Stimulated activated CD4-positive, alpha-beta T cell treated with anti-CD3 and anti-CD28 coated beads, Interleukin-15, amount 100 ng/mL, for 24 hours (primary cell): Measurements from ENCODE around the gene BCLAF1.
A peak's percentile ranks its signal among the peaks of the same experiment; 100 is the strongest.
"Not testable (repeated sequence)": the region's sequence is repeated elsewhere in the genome, so short reads cannot be mapped to it uniquely, and the experiment has no call there.

ENCODE experiments used
- DNase-seq: peaks from one replicate; pipeline ENCODE4 v3.0.0-alpha.2; 2020

BCLAF1 gene

DNA sequence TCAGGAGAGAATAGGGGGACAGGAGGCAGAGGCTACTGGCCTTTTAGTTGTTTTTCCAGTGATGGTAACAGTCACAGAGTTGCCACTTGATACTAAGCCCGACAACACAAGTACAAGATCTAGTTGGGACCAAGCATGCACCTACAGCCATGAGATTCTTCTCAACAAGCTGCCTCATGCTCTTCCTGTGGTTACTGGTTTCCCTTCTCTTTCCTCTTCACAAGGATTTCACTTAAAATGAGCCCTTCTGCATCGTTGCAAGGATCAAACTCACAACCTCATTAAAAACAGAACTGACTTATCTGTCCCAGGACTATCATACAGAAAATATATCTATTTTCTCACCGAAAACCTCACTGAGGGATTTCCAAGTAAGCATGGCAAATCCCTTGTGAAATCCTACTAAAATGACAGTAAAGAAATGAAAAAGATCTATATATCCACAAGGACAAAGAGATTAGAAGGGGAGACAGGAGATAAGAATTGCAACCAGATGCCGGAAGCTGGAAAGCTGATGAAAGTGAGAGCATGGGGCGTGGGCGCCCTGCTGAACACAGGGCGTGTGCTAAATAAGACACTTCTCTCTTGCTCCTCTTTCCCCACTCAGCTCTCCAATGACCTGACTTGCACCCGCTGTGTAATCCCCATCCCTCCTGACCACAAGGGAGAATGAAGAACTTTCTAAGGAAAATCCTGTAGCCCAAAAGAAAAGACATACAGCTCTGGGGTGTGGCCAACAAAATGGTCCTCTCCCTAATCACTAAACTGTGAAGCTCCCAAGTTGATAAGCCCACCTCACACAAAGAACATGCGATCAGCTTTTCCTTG is 53.0 kb downstream of the BCLAF1 start:
- DNase-seq, result no peak

DNA sequence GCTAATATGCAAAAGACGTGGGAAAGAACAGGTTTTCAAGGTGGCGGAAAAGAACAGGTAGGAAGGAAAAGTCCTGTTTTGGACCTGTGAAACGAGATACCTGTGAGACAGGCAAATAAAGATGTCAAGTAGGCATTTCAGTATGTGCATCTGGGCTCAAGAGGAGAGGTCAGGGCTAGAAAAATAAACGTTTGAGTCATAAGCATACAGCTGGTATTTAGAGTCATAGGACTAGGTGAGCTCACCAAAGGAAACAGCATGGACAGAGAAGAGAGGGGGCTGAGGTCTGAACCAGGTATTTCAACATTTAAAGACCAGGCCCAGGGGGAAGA is 54.4 kb downstream of the BCLAF1 start:
- DNase-seq, result no peak

DNA sequence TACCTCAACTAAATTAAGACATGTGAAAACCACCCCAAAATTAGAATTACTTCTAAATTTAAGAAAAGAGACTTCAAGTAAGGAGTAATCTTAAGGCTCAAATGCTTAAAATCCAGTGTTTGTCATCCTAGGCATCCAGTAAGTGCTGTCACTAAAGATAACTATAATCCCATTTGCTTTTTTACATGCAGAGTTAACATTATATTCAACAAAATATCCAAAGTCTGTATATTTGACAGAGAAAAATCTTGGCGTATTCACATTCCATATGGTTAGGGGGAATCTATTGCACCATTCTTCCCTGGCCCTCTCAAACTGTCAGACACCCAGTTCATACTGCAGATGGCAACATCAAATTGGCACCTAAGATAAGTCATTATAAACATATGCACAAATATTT is 56.9 kb downstream of the BCLAF1 start:
- DNase-seq, result no peak

DNA sequence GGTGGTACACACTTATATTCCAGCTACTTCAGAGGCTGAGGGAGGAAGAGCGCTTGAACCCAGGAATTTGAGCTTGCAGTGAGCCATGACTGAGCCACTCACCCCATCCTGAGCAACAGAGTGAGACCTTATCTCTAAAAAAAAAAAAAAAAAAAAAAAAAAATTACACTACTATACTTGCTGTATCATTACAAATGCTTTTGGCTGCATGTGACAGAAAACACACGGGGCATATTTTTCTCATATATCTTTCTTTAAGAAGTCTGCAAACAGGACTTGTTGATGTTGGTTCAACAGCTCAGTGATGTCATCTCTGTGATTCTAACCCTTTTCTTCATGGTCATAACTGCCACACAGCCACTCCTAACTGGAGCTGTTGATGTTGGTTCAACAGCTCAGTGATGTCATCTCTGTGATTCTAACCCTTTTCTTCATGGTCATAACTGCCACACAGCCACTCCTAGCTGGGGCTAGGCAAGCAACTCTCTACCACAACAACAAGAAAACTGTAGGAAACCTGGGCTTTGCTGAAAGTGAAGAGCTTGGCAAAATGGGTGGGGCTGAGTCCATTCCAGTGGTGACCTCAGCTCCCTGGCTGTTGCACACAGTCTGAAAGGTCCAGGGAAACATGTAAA is 59.3 kb downstream of the BCLAF1 start:
- DNase-seq, result no peak

DNA sequence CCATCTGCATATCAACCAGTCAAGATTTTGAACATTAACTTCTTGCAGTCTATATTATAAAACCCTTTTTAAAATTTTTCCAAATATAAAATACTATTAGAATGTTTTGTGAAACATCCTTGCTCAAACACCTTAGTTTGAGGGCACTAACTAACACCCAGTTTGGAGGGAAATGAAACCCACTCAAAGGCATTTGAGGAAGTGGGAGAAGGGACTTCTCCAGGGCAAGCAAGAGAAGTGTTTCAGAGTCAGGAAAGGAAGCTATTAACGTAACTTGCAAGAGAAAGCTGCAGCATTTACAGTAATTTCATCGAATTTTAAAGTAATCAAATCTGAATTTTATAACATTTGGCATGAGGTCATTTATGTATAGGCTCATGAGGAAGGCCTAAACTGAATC is 60.8 kb downstream of the BCLAF1 start:
- no peak for DNase-seq

DNA sequence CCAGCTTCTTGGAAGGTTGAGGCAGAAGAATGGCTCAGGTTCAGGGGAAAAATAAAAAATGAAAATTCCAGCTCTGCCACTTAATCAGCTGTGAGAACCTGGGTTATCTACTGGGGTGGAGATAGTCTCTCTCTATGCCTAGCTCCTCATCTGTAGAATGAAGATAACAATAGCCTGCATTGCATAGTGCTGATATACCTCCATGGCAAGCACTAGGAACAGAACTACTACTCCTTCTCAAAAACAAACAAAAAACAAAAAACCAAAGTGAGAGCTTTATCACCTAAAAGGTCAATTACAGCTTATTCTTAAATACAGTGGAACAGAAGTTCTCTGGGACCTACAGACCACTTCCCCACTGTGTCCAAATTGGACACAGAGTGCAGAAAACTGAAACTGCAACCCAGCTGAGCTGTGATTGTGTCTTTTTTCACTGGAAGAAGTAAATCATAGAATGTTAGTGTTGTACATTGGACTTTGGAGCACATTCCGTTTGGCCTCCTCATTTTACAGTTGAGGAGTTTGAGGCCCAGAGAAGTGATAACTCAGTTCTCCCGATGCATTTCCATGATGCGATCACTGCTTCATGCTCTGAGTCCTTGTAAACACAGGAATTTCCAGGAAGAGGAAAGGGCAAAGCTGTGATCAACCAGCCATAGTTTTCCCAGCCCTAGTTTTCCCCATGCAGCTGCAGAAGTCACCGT is 62.8 kb downstream of the BCLAF1 start:
- no peak for DNase-seq

DNA sequence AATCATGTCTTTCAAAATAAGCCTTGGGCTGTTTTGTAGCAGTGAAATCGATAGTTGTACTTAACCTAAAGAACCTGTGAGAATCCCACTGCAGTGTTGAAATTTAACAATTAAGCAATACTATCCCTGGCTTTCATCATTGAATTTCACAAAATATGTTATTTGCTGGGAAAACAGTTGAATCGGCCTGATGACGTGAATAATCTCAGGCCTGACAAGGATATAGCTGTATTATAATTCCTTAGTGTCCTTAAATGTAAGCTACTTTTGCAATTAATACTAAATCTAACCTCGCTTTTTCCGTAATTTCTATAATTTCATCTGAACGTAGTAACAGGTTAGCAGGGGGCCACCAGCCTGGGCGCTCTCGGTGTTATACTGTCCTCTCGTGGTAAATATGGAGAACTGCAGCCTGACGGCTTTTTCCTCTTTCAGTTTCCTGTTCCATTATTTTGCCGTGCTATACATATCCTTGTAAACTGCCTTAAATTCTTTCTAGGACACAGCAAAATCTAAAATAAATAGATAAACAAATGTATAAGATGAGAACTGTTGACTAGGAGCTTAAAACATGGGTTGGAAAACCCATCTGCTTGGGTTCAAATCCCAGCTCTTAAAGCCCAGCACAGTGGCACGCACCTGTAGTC is 63.5 kb downstream of the BCLAF1 start:
- peak; percentile 53 for DNase-seq

DNA sequence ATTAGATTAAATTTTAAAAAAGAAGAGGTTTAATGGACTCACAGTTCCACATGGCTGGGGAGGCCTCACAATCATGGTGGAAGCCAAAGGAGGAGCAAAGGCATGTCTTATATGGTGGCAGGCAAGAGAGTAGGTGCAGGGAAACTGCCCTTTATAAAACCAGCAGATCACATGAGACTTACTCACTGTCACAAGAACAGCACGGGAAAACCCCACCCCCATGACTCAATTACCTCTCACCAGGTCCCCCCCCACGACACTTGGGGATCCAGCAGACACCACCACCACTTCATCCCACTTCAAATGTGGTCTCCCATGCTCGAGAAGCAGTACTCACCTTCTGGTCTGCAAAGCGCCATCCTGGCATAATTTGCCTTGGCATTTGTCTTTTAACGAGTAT is 64.2 kb downstream of the BCLAF1 start:
- peak; percentile 46 for DNase-seq

DNA sequence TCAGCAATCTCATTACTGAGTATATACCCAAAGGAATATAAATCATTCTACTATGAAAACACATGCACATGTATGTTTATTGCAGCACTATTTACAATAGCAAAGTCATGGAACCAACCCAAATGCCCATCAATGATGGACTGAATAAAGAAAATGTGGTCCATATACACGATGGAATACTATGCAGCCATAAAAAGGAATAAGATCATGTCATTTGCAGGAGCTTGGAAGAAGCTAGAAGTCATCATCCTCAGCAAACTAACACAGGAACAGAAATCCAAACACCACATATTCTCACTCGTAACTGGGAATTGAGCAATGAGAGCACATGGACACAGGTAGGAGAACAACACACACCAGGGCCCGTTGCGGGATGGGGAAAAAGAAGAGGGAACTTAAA is 64.7 kb downstream of the BCLAF1 start:
- DNase-seq, result not testable (repeated sequence)

DNA sequence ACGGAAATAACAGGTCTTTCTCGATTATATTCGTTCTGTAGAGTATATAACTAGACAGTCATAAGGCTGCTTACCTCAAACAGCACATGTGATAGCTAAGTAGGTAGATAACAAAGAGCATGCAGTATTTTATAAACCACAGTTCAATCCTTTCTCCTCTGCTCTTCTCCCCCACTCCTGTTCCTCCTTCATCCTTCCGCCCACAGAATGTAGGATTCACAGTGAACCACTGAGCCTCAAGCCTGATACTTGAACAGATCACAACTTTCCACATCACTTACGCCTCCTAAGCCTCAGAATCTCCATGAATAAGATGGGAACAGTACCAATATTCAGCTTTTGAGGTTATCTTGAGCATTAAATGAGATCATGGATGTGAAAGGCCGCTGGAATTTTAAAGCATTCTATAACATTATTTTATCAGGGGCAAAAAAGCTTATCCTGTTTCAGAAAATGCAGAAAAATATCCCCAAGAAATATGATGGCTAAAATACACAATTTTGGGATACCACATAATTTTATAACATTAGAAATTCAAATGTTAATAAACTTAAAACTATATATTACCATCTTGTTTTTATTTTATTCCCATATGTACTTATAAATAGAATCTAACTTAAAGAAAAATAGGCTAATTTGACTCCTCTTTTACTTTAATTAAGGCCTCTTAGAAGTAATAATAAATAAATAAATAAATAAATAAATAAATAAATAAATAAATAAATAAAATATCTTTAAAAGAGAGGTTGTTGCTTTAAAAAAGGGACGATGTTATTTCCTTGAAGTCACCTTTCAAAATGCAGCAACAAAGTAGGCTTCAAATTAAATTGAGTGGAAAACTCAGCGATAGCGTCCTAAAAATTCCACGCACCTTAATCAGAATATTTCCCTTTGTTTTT is 72.9 kb downstream of the BCLAF1 start:
- DNase-seq, result no peak

DNA sequence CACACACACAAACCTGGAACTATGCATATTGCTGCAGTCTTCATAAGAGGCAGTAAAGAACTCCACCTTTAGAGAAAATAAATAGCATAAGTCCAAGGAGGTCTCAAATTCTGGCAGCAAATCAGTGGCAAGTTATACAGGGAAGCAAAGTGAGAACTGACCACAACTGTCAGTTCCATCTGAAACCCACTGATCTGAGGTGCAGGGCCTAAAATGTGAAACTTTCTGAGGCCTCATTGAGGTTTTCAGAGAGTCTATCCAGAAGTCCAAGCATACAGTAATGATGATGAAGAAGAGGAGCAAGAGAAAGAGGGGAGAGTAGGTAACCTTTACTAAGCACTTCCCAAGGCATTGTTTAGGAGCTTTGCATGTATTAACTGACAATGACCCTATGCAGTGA is 75.8 kb downstream of the BCLAF1 start:
- no peak for DNase-seq

DNA sequence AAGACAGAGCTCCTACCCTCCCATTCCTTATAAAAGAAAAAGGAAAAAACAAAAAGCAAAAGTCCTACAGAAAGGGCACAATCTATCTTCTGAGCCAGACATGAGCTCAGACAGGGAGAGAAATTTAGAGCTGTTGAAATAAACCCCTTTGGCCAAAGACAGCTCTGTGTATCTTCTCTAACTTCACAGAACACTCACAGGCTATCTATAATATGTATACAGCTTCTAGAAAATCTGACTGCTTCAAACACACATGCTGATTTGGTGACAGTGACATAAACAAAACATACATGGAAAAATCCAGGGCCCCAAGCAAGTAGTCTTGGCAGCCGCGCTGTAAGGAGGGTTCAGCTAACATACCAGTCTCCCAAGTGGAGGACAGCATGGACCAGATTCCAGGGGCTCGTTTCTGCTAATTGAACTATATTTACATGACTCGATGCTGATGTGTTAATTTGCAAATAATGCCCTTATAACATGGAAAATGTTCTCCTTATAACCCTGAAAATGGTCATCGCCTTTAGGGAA is 76.6 kb downstream of the BCLAF1 start:
- no peak for DNase-seq

DNA sequence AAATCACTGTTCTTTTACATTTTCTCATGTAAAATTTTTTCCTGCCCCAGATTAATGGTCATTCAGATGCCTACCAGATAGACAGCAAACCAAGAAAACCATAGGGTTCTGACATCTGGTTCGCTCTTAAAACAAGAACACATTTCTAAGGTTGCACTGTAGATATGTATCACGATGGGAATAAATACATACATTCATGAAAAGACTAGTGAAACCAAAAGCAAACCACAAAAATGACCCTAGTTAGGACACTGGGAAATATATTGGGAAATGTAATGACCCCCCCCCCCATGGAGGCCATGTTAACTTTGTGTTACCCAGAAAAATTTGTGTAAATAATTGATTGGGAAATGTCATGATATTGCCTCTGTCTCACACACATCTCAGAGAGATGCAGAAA is 77.0 kb downstream of the BCLAF1 start:
- DNase-seq, result no peak

DNA sequence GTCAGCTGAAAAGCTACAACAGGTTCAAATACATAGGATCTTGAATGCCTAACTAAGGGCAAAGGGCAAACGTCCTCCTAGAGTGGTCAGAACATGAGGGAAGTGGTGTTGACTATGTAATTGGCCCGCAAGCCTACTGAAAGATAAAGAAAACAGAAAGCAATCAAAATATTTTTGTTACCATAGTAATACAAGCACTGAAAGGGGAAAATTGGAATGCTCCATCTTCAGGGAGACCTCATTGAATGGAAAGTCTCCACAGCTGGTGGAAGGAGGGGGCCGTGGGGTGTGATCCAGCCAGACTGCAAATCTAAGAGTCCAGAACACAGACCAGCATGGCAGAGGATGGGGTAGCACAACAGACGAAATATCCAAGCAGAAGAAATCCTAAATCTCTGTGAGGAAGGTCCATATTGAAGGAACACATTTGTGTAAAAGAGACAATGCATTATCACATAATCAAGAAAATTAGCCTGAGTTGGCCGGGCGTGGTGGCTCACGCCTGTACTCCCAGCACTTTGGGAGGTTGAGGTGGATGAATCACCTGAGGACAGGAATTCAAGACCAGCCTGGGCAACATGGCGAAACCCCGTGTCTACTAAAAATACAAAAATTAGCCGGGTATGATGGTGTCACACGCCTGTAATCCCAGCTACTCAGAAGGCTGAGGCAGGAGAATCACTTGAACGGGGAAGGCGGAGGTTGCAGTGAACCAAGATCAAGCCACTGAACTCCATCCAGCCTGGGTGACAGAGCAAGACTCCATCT is 79.1 kb downstream of the BCLAF1 start:
- no peak for DNase-seq

DNA sequence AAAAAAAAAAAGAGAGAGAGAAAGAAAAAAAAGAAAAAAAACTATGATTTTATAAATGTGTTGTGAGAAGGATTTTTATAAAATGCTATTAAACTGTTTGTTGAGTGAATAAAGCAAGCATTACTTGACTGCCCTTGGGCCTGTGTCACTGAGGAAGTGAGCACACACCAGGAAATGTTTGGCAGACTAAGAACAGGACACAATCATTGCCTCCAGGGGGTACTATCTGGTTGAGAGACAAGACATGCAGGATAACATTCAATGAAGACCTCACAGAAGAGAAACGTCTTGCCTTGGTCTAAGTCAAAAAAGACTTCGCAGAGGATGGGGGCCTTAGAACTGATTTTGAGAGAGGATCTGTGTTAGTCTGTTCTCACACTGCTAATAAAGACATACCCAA is 80.2 kb downstream of the BCLAF1 start:
- DNase-seq, result no peak

DNA sequence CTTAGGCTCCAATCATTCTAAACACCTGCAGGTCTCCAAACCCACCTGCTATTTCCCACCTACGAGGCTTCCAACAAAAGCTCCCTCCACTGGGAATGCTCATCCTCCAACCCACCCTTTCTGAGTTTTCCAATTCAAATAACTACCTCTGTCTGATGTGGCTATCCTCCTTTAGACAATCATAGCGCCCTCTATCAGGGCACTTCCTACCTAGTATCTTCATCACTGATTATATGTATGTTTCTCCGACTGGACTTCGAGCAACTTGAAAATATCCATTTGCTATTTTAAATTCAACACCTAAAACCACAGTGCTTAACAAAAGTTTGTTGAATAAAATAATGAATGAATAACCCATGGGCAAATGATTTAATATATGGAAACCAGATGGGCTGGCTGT is 80.9 kb downstream of the BCLAF1 start:
- no peak for DNase-seq
